Ectodermal cell (in vitro differentiated cells): ENCODE data around the gene TSPAN10.
"Not testable (repeated sequence)": the region's sequence is repeated elsewhere in the genome, so short reads cannot be mapped to it uniquely, and the experiment has no call there.

Experiments
- H3K27ac ChIP-seq: 2 replicates; pipeline ENCODE4 v1.7.0; 2013; ENCODE audit warnings: mild to moderate bottlenecking, low read depth, low read length; ENCODE audit not compliant: insufficient read depth, poor library complexity, severe bottlenecking
- H3K27me3 ChIP-seq: 2 replicates; pipeline ENCODE4 v1.7.0; 2013; ENCODE audit warnings: mild to moderate bottlenecking, low read length; ENCODE audit not compliant: insufficient read depth, control insufficient read depth, poor library complexity, severe bottlenecking
- H3K36me3 ChIP-seq: one replicate; pipeline ENCODE4 v1.7.0; 2013; ENCODE audit warnings: low read length; ENCODE audit not compliant: control insufficient read depth, insufficient read depth
- H3K4me1 ChIP-seq: one replicate; pipeline ENCODE4 v1.7.0; 2013; ENCODE audit warnings: low read length; ENCODE audit not compliant: control insufficient read depth, insufficient read depth
- H3K4me3 ChIP-seq: 2 replicates; pipeline ENCODE4 v1.7.0; 2013; ENCODE audit warnings: low read depth, low read length, control low read depth; ENCODE audit not compliant: insufficient read depth
- H3K9me3 ChIP-seq: 2 replicates; pipeline ENCODE4 v1.7.0; 2013; ENCODE audit warnings: mild to moderate bottlenecking, low read length, moderate library complexity; ENCODE audit not compliant: control insufficient read depth
- WGBS, 2 experiments: methylation state at CpG; one replicate each; pipeline ENCODE4 v1.1.7; 2013; ENCODE audit warnings: missing lambda C conversion rate in 2 of 2; 5-methylcytosine and 5-hydroxymethylcytosine counted together

TSPAN10 gene

GRCh38 chr17:81608082-81608481 lies 28.9 kb upstream of the TSPAN10 start:
- no peaks in the 10 kb centered on the region for H3K27me3 ChIP-seq
- peaks cover 49% of the 10 kb centered on the region for H3K36me3 ChIP-seq
- no peak overlapping the region for H3K27ac ChIP-seq

GRCh38 chr17:81608605-81609004 lies 28.4 kb upstream of the TSPAN10 start:
- 97% methylated on average over 13 of the region's 13 CpGs for WGBS, 2 experiments

More at GRCh38 chr17:81608082-81608481, 28.9 kb upstream of the TSPAN10 start:
- H3K4me1 ChIP-seq, result no peaks in the 10 kb centered on the region
- WGBS, 2 experiments, result 92 to 93% methylated on average over 4 of the region's 4 CpGs
- H3K9me3 ChIP-seq, result no peaks in the 10 kb centered on the region
- H3K4me3 ChIP-seq, result no peak overlapping the region

GRCh38 chr17:81609541-81610311 lies 27.3 kb upstream of the TSPAN10 start:
- WGBS, 2 experiments, result 93 to 96% methylated on average over 19 of the region's 19 CpGs
- Histone ChIP-seq H3K4me1 (no peaks in the 10 kb centered on the region), H3K4me3 (no peak overlapping the region), H3K27me3 (no peaks in the 10 kb centered on the region), H3K36me3 (peaks cover 37% of the 10 kb centered on the region), H3K9me3 (no peaks in the 10 kb centered on the region), H3K27ac (no peak overlapping the region)

More at GRCh38 chr17:81608605-81609004, 28.4 kb upstream of the TSPAN10 start:
- Histone ChIP-seq H3K4me3 (no peak overlapping the region), H3K4me1 (no peaks in the 10 kb centered on the region), H3K9me3 (no peaks in the 10 kb centered on the region), H3K27ac (no peak overlapping the region), H3K36me3 (peaks cover 45% of the 10 kb centered on the region), H3K27me3 (no peaks in the 10 kb centered on the region)

GRCh38 chr17:81612172-81612970 lies 24.6 kb upstream of the TSPAN10 start:
- Histone ChIP-seq H3K4me1 (no peaks in the 10 kb centered on the region), H3K36me3 (peaks cover 39% of the 10 kb centered on the region)

GRCh38 chr17:81615401-81615930 lies 21.5 kb upstream of the TSPAN10 start:
- WGBS, 2 experiments, result 95 to 97% methylated on average over 4 of the region's 4 CpGs
- peaks cover 37% of the 10 kb centered on the region for H3K36me3 ChIP-seq
- no peak overlapping the region for H3K27ac ChIP-seq

More at GRCh38 chr17:81612172-81612970, 24.6 kb upstream of the TSPAN10 start:
- Histone ChIP-seq H3K4me3 (no peak overlapping the region), H3K27me3 (no peaks in the 10 kb centered on the region), H3K27ac (no peak overlapping the region), H3K9me3 (no peaks in the 10 kb centered on the region)
- 97 to 98% methylated on average over 15 of the region's 16 CpGs for WGBS, 2 experiments

GRCh38 chr17:81616877-81617276 lies 20.1 kb upstream of the TSPAN10 start:
- Histone ChIP-seq H3K4me3 (no peak overlapping the region), H3K9me3 (no peaks in the 10 kb centered on the region), H3K4me1 (no peaks in the 10 kb centered on the region), H3K27me3 (no peaks in the 10 kb centered on the region), H3K36me3 (peaks cover 45% of the 10 kb centered on the region), H3K27ac (no peak overlapping the region)
- WGBS, 2 experiments, result 41 to 48% methylated on average over 6 to 7 of the region's 7 CpGs

More at GRCh38 chr17:81615401-81615930, 21.5 kb upstream of the TSPAN10 start:
- no peaks in the 10 kb centered on the region for H3K9me3 ChIP-seq
- no peak overlapping the region for H3K4me3 ChIP-seq
- H3K4me1 ChIP-seq, result no peaks in the 10 kb centered on the region
- H3K27me3 ChIP-seq, result no peaks in the 10 kb centered on the region

GRCh38 chr17:81618307-81618706 lies 18.7 kb upstream of the TSPAN10 start:
- H3K9me3 ChIP-seq, H3K27me3 ChIP-seq, H3K4me1 ChIP-seq, H3K4me3 ChIP-seq, H3K27ac ChIP-seq: not testable (repeated sequence)
- H3K36me3 ChIP-seq, result peaks cover 40% of the 10 kb centered on the region
- 99% methylated on average over 13 to 17 of the region's 36 CpGs for WGBS, 2 experiments

GRCh38 chr17:81621494-81622130 lies 15.4 kb upstream of the TSPAN10 start:
- Histone ChIP-seq H3K27ac (no peak overlapping the region), H3K9me3 (no peaks in the 10 kb centered on the region), H3K36me3 (peaks cover 59% of the 10 kb centered on the region), H3K4me1 (no peaks in the 10 kb centered on the region), H3K4me3 (no peak overlapping the region), H3K27me3 (no peaks in the 10 kb centered on the region)
- WGBS, 2 experiments, result 94 to 95% methylated on average over 11 of the region's 11 CpGs

- Histone ChIP-seq H3K4me1 (peaks cover 1% of the 10 kb centered on the region), H3K4me3 (no peak overlapping the region), H3K36me3 (peaks cover 26% of the 10 kb centered on the region), H3K27me3 (no peaks in the 10 kb centered on the region), H3K27ac (no peak overlapping the region), H3K9me3 (no peaks in the 10 kb centered on the region)
- 90 to 96% methylated on average over 8 of the region's 8 CpGs for WGBS, 2 experiments
Measured at GRCh38 chr17:81630274-81630673, 6.7 kb upstream of the TSPAN10 start.
